Stimulated activated effector memory CD8-positive, alpha-beta T cell treated with anti-CD3 and anti-CD28 coated beads, Interleukin-12 subunit alpha, Interleukin-12 subunit beta, amount 100 ng/mL, for 72 hours (primary cell): ENCODE measurements around the gene LGI4.
A peak's percentile ranks its signal among the peaks of the same experiment; 100 is the strongest.
"Not testable (repeated sequence)": the region's sequence is repeated elsewhere in the genome, so short reads cannot be mapped to it uniquely, and the experiment has no call there.

ENCODE experiments used
- ATAC-seq: fragments of 150-1000 bp; cut with Tn5 transposase; 2 replicates; pipeline ENCODE4 v1.10.0; 2021
- DNase-seq, 2 donors: peaks; one replicate each; pipeline ENCODE4 v3.0.0; 2021 to 2022; ENCODE audit warnings: low spot score in 2 of 2
- H3K27ac Mint-ChIP-seq: one replicate; pipeline ENCODE4 v1.8.0; 2022; ENCODE audit warnings: mild to moderate bottlenecking, mixed read lengths
- H3K36me3 Mint-ChIP-seq: one replicate; pipeline ENCODE4 v1.8.0; 2022; ENCODE audit warnings: mild to moderate bottlenecking, mixed read lengths
- H3K4me1 Mint-ChIP-seq: one replicate; pipeline ENCODE4 v1.8.0; 2022; ENCODE audit warnings: mixed read lengths
- H3K4me3 Mint-ChIP-seq: one replicate; pipeline ENCODE4 v1.8.0; 2022; ENCODE audit warnings: mild to moderate bottlenecking, mixed read lengths
- H3K9me3 Mint-ChIP-seq: one replicate; pipeline ENCODE4 v1.8.0; 2022; ENCODE audit warnings: mixed read lengths

LGI4 gene

DNA sequence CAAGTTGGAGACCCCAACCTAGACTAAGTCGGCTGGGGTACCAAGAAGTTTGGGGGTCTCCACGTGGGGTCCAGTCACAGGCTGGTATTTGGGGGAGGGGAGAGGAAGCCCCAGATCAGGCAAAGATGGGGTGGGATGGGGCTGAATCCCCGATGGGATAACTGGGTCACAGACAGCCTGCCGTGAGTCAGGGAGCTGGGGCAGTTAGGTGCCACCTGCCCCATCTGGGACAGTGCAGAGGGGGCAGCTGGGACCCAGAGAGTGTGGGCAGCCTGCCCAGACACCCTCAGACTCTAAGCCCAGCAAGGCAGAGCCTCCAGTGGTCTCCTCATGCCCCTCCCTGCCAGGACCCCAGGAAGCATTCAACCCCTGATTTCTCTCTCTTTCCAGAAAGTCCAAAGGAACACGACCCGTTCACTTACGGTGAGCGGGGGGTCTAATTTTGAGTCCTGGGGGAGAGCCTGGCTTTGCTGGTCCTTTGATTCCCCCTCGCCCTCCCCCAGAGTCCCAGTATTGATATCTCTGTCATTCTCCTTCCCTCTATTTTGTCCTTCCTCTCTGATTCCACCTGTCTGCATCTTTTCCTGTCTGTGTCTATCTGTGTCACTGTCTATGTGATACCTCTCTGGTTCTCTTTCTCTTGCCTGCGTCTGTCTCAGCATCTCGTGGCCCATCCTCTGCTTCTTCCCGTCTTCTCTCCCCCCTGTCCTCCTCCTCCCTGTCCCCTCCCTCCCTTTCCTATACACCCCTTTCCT is 5.5 kb upstream of the LGI4 start:
- Mint-ChIP-seq H3K27ac (peak overlapping the region; percentile 20), H3K9me3 (no peaks in the 10 kb centered on the region), H3K4me1 (peaks cover 54% of the 10 kb centered on the region), H3K4me3 (peak overlapping the region; percentile 76), H3K36me3 (no peaks in the 10 kb centered on the region)
- DNase-seq = no peak
- ATAC-seq = no peak

DNA sequence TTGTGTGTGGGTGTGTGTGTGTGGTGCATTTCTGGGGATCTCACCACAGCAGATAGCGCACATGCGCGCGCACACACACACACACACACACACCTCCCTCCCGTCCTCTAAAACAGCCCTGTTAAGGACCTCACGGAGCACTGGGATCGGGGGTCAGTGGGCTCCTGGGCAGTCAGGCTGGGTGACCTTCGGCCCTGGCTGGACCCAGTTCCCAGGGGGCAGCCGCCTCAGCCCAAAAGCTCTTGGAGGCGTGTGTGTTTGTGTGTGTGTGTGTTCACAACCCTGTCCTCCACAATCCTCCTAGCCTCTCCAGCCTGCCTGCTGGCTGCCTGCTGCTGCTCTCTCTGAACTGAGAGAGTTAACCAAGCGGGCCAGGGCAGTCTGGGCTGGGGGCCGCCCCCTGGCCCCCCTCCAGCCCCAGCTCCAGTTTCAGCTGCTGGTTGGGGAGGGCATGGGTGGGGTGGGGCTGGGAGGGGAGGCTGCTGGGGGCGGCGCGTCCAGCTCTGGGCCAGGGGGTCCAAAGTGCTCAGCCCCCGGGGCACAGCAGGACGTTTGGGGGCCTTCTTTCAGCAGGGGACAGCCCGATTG is 3.5 kb upstream of the LGI4 start, which contains the start of gene FXYD1:
TSS of gene FXYD1 (plus strand) at position 520 of the 588 bp plus-strand sequence. CDS start 1,256 bp downstream, outside the sequence.
- Mint-ChIP-seq H3K4me3 (no peak within 1 kb of the TSS), H3K27ac (peak within 1 kb of the TSS; percentile 7), H3K36me3 (no peaks in the 10 kb centered on the region), H3K9me3 (no peaks in the 10 kb centered on the region), H3K4me1 (peaks cover 43% of the 10 kb centered on the region)
- no peak for ATAC-seq
- DNase-seq = no peak

DNA sequence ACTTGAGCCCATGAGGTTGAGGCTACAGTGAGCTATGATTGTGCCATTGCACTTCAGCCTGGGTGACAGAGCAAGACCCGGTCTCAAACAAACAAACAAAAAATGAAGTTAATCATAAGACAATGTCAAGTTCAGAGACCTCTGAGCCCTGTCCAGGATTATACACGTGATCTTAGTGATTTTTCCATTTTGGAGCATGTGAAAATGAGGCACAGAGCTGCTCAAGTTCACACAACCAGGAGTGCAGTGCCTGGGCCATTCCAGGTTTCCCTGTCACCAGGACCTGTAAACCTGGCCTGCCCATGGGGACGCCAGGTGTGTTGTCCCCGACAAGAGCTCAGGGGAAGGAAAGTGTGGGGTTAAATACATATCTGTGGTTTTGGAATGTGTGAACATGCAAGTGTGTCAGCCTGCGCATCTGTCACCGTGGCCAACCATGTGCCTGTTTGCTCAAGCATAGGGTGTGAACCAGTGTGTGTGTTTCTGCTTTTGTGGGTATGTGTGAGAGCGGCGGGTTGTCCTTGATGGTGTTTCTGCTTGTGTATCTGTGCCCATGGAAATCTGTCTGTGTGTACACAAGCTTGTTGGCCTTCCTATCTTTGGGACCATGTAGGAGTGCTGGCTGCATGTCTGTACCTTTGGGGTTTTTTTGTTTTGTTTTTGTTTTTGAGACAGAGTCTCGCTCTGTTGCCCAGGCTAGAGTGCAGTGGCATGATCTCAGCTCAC is 2.3 kb upstream of the LGI4 start:
- ATAC-seq (no peak), DNase-seq (no peak)
- H3K4me3 Mint-ChIP-seq = no peak overlapping the region
- no peaks in the 10 kb centered on the region for H3K36me3 Mint-ChIP-seq
- peak overlapping the region; percentile 7 for H3K27ac Mint-ChIP-seq
- peaks cover 33% of the 10 kb centered on the region for H3K4me1 Mint-ChIP-seq
- H3K9me3 Mint-ChIP-seq = peaks cover 3% of the 10 kb centered on the region

DNA sequence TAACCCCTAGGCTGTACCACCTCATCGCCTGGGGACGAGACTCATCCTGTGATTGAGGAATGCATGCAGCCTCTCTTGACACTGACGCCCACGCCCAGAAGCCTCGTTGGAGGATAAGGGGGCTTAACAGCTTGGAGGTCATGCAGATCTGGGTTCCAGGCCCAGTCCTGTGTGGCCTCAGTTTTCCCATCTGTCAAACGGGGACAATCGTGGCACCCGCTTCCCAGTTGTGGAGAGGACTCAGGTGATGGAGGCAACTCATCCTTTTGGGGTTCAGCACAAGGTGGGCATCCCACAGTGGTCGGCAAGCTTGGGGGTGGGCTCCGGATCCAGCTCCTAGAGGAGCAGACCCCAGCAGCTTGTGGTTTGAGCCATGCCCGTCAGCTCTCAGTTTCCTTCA is 1.4 kb upstream of the LGI4 start:
- peaks cover 24% of the 10 kb centered on the region for H3K4me1 Mint-ChIP-seq
- H3K4me3 Mint-ChIP-seq = no peak overlapping the region
- no peak overlapping the region for H3K27ac Mint-ChIP-seq

DNA sequence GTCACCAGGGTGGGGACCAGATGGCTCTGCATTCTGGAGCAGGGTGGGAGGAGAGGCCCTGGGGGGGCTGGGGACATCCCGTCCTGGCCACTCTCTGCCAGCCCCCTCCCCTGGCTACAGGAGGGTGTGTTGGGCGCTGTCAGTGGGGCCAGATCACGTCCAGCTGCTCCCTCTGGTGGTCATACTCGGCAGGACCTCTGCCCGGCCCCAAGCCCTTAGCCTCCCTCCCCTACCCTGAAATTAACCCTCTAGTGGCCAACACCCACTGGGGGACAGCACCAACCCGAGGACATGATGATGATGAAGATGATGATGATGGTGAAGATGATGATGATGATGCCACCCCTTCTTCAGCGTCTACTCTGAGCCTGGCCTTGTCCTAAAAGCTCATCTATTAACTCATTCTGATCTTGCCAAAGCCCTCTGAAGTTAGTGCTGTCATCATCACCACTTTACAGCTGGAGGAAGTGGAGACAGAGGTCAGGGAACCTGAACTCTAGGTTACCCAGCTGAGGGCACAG is 590 bp upstream of the LGI4 start:
- H3K27ac Mint-ChIP-seq = no peak overlapping the region
- peaks cover 3% of the 10 kb centered on the region for H3K9me3 Mint-ChIP-seq
- no peak overlapping the region for H3K4me3 Mint-ChIP-seq
- peaks cover 16% of the 10 kb centered on the region for H3K4me1 Mint-ChIP-seq
- DNase-seq (peak; percentile 68 to 86), ATAC-seq (peak; percentile 81)
- H3K36me3 Mint-ChIP-seq = no peaks in the 10 kb centered on the region

More for the DNA sequence above, 1.4 kb upstream of the LGI4 start:
- no peak for DNase-seq
- Mint-ChIP-seq H3K9me3 (peaks cover 3% of the 10 kb centered on the region), H3K36me3 (no peaks in the 10 kb centered on the region)
- ATAC-seq = no peak

DNA sequence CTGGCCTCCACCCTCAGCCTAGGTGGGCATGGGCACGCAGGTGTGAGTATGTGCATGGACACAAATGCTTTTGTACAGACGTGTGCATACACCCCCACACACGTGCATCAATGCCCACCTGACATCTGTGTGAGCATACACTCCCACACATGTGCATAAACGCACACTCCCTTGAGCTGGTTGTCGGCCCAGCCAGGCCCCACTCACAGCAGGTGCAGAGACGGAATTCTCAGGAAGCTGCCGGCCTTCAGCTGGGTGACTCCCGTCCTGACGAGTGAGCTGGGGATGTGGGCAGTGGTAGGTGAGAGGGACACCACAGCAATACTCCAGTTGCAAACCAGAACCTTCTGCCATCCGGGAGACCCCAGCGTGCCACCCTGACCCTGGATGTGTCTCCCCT is 1.0 kb downstream of the LGI4 start:
- H3K36me3 Mint-ChIP-seq = no peaks in the 10 kb centered on the region
- H3K9me3 Mint-ChIP-seq = peaks cover 3% of the 10 kb centered on the region
- H3K27ac Mint-ChIP-seq = no peak overlapping the region
- DNase-seq (no peak), ATAC-seq (no peak)
- H3K4me1 Mint-ChIP-seq = peaks cover 14% of the 10 kb centered on the region
- H3K4me3 Mint-ChIP-seq = no peak overlapping the region

DNA sequence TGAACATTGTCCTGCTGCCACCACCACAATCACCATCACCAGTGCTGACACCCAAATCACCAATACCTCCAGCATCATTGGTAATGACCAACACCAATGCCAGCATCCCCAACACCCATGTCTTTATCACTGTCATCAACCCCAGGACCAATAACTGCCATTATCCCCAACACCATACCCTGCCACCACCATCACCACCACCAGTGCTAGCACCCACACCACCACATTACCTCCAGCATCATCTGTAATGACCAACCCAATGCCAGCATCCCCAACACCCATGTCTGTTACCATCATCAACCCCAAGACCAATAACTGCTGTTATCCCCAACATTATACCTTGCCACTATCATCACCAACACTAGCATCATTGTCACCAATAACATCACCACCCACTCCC is 2.6 kb downstream of the LGI4 start:
- H3K4me1 Mint-ChIP-seq = peaks cover 10% of the 10 kb centered on the region
- DNase-seq = no peak
- ATAC-seq = no peak
- no peaks in the 10 kb centered on the region for H3K36me3 Mint-ChIP-seq
- H3K4me3 Mint-ChIP-seq = no peak overlapping the region
- H3K9me3 Mint-ChIP-seq = peaks cover 3% of the 10 kb centered on the region
- H3K27ac Mint-ChIP-seq = no peak overlapping the region

DNA sequence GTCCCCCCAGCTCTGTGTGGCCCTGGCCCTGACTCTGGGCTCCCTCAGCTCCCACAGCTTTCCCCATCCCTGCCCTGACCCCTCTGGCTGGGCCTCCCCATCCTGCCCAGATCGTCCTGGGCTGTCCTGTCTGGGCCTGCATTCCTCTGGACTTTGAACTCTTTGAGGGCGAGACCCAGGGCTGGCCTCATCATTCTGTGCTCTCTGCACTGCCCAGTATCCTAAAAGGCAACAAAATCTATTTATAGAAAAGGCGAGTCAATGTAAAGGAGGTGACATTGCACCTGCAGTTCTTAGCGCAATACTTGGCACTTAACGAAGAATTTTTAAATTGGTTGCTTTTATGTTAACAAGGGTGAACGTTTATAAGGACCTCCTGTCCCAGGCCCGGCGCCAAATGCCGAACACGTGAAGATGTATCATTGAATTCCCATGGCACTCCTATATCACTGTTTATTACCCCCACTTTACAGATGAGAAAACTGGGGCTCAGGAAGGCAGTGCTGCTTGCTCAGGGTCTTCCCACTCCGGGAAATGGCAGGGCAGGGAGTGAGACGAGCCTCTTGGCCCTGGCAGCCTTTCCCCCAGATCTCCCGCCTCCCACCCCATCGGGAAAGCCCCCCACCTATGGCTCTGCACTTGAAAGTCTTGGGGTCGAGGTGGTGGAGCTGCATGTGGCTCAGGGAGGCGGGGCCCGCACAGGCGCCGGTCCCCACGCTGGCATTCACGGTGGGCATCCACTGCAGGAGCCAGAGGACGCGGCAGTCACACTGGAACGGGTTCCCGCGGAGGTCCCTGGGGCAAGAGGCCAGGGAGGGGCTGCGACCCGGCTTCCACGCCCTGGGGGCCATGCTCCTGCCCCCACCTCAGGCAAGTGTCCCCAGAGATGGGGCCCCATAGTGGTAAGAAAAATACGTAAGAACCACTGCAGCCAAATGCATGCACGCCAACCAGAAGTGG is 3.8 kb downstream of the LGI4 start:
- ATAC-seq (no peak), DNase-seq (no peak)
- no peak overlapping the region for H3K4me3 Mint-ChIP-seq

DNA sequence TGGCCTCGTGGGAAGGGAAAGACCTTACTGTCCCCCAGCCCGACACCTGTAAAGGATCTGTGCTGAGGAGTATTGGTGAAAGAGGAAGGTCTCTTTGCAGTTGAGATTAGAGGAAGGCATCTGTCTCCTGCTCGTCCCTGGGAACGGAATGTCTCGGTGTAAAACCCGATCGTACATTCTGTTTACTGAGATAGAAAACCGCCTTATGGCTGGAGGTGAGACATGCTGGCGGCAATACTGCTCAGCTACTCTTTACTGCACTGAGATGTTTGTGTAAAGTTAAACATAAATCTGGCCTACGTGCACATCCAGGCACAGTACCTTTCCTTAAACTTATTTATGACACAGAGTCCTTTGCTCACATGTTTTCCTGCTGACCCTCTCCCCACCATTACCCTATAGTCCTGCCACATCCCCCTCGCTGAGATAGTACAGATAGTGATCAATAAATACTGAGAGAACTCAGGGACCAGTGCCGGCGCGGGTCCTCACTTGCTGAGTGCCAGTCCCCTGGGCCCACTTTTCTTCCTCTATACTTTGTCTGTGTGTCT is 5.1 kb downstream of the LGI4 start:
- not testable (repeated sequence) for H3K4me3 Mint-ChIP-seq, ATAC-seq, H3K4me1 Mint-ChIP-seq, DNase-seq, H3K27ac Mint-ChIP-seq, H3K36me3 Mint-ChIP-seq, H3K9me3 Mint-ChIP-seq

More for the DNA sequence above, 3.8 kb downstream of the LGI4 start:
- Mint-ChIP-seq H3K27ac (no peak overlapping the region), H3K4me1 (peaks cover 6% of the 10 kb centered on the region), H3K36me3 (no peaks in the 10 kb centered on the region), H3K9me3 (peaks cover 3% of the 10 kb centered on the region)

DNA sequence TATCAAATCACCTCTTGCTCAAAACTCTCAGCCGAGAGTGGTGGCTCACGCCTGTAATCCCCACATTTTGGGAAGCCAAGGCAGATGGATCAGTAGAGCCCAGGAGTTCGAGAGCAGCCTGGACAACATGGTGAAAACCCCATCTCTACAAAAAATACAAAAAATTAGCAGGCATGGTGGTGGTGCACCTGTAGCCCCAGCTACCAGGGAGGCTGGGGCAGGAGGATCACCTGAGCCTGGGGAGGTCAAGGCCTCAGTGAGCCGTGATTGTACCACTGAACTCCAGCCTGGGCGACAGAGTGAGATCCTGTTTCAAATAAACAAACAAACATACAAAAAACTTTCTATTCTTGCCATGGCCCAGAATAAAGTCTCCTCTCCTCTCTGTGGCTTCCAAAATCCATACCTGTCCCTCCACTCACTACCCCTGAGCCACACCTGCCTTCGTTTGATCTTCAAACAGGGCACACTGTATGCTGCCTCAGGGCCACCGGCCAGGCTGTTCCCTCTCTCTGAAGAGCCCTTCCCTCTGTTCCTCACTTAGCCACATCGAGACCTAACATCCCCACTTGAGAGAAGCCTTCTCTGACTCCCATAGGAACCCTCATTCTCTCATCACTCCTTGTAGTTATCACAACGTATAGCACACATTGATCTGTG is 6.3 kb downstream of the LGI4 start:
- Mint-ChIP-seq H3K4me3 (no peak overlapping the region), H3K36me3 (peaks cover 8% of the 10 kb centered on the region), H3K27ac (no peak overlapping the region), H3K4me1 (peaks cover 17% of the 10 kb centered on the region), H3K9me3 (peaks cover 3% of the 10 kb centered on the region)
- no peak for DNase-seq
- ATAC-seq = no peak

DNA sequence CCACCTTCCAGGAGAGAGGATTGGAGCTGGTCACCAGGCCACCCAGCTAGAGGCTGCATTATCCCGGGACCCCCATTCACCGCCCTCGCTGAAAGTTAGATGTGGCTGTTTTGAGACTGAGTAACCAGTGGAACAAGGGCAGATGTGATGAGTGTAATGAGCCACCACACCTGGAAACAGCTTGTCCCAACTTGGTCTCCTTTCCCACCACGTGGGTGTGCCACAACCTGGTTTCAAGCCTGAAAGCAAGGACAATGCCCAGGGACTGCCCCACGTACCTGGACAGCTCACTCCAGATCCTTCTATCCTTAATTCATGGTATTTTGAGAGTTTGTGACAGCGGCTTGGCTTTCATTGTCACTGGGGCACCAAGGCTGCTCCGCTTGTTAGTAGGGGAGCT is 7.0 kb downstream of the LGI4 start:
- Mint-ChIP-seq H3K27ac (no peak overlapping the region), H3K9me3 (peaks cover 3% of the 10 kb centered on the region), H3K36me3 (peaks cover 8% of the 10 kb centered on the region), H3K4me3 (no peak overlapping the region), H3K4me1 (peaks cover 17% of the 10 kb centered on the region)
- DNase-seq (no peak), ATAC-seq (no peak)

DNA sequence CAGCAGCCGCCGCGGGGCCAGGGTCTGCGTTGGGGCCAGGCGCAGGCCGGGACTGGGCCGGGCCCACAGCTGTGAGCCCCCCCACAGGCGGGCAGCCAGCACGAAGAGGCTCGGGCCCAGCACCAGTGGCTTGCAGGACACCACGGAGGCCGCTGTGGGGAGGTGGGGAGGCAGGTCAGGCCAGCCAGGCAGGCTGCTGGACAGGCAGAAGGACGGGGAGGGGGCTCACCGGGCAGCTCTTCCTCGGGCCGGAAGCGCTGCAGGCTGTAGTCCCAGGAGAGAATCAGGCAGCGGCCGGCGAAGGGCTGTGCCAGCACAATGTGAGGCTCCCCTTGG is 8.3 kb downstream of the LGI4 start:
- DNase-seq (no peak), ATAC-seq (no peak)
- H3K27ac Mint-ChIP-seq = no peak overlapping the region
- H3K4me1 Mint-ChIP-seq = peaks cover 17% of the 10 kb centered on the region
- H3K9me3 Mint-ChIP-seq = no peaks in the 10 kb centered on the region
- H3K4me3 Mint-ChIP-seq = no peak overlapping the region
- peaks cover 8% of the 10 kb centered on the region for H3K36me3 Mint-ChIP-seq

DNA sequence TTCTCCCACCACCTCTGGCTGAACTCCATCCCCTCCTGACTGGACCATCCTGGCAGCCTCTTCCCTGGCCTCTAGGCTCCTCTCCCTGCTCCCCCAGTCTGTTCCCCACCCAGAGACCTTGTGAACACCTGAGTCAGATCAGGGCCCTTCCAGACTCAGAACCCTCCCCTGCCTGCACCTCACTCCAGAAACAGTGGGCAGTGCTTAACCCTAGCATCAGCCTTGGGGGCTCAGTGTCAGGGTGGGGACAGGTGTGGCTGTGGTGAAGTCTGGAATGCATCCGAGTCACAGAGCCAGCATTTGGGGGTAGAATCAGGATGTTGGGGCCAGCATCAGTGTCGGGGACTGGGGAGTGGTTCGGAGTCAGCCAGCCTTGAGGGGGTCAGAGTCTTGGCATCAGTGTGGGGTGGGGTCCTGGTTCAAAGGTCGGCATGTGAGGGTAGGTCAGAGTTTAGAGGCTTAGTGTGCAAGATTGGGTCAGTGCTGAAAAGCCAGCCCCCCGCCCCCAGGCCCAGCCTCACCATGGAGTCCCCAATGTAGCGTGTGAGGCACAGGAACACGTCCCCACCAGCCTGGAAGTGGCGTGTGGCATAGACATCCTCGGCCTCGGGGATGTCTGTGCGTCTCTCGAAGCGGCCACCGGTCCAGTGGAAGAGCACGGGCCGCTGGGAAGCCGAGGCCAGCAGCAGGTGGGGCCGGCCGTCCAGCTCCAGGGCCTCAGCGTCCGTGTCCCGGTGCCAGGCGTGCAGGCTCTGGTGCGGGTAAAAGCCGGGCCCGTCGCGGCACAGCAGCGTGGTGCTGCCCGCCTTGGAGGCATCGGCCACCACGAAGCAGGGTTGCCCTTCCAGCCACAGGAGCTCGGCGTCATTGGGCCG is 8.9 kb downstream of the LGI4 start:
- no peaks in the 10 kb centered on the region for H3K9me3 Mint-ChIP-seq
- ATAC-seq = no peak
- H3K36me3 Mint-ChIP-seq = peaks cover 8% of the 10 kb centered on the region
- H3K4me1 Mint-ChIP-seq = peaks cover 17% of the 10 kb centered on the region
- no peak for DNase-seq
- no peak overlapping the region for H3K27ac Mint-ChIP-seq
- no peak overlapping the region for H3K4me3 Mint-ChIP-seq
